Prostate gland (tissue), 2 donors: Measurements from ENCODE around the gene DEGS2.

Source experiments
- POLR2A ChIP-seq: fragments of 450-650 bp; IDR thresholded peaks from one replicate; pipeline ENCODE4 v1.6.1; 2016; ENCODE audit warnings: antibody characterized with exemption, mild to moderate bottlenecking
- POLR2AphosphoS5 ChIP-seq: sonication (generic); formaldehyde crosslinking; IDR thresholded peaks from one replicate; pipeline ENCODE4 v1.6.1; 2017; ENCODE audit warnings: antibody characterized with exemption
- TF ChIP-seq, protein P1 (sequence below), 4 experiments: fragments of 200-600 bp in 2 of 4; fragments of 450-650 bp in 2 of 4; sonication (generic) in 2 of 4; IDR thresholded peaks; 1 replicate in 3 of 4; 2 replicates in 1 of 4; pipeline ENCODE4 v1.5.1; 2016 to 2019; ENCODE audit warnings: antibody characterized with exemption in 4 of 4, mild to moderate bottlenecking in 2 of 4, moderate library complexity in 2 of 4

DNA sequence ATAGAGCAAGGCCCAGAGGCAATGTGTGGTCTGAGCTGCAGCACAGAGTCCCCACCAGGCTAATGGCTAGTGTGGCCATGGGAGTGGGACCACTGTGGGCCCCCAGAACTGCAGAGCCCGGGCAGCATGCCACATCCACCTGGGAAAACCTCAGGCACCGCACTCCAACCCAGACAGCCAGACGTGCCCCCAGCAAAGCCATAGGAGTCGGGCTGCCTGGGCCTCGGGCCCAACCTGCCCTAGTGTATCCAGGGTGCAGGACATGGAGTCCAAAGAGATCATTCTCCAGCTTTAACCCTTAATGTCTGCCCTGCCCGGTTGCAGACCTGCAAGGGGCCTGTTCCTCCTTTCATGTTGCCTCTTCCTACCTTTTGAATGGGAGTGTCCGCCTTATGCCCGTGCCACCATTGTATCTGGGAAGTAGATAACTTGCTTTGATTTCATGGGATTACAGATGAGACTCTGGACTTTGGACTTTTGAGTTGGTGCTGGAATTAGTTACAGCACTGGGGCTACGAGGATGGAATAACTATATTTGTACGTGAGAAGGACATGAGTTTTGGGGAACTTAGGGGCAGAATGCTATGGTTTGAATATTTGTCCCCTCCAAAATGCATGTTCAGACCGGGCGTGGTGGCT is 29.1 kb upstream of the DEGS2 start:
- TF ChIP-seq POLR2A, result no peak
- TF ChIP-seq, protein P1, sequence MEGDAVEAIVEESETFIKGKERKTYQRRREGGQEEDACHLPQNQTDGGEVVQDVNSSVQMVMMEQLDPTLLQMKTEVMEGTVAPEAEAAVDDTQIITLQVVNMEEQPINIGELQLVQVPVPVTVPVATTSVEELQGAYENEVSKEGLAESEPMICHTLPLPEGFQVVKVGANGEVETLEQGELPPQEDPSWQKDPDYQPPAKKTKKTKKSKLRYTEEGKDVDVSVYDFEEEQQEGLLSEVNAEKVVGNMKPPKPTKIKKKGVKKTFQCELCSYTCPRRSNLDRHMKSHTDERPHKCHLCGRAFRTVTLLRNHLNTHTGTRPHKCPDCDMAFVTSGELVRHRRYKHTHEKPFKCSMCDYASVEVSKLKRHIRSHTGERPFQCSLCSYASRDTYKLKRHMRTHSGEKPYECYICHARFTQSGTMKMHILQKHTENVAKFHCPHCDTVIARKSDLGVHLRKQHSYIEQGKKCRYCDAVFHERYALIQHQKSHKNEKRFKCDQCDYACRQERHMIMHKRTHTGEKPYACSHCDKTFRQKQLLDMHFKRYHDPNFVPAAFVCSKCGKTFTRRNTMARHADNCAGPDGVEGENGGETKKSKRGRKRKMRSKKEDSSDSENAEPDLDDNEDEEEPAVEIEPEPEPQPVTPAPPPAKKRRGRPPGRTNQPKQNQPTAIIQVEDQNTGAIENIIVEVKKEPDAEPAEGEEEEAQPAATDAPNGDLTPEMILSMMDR (IDR thresholded peaks at IDR 0.05), result no peak
- no peak for TF ChIP-seq POLR2AphosphoS5
